DOHH2 (cell line): ENCODE results near the gene FUT7.

Experiments
- H3F3A ChIP-seq: fragments of 200-600 bp; sonication (generic), shearing (Covaris generic); 2 replicates; pipeline ENCODE4 v1.6.0; 2016; ENCODE audit warnings: antibody characterized with exemption, mild to moderate bottlenecking; ENCODE audit not compliant: control insufficient read depth, insufficient read depth
- H3K27ac ChIP-seq: fragments of 200-600 bp; sonication (generic); 2 replicates; pipeline ENCODE4 v1.5.1; 2014; ENCODE audit warnings: low read depth, mild to moderate bottlenecking, low read length, moderate library complexity
- H3K27me3 ChIP-seq: fragments of 200-600 bp; sonication (generic); 2 replicates; pipeline ENCODE4 v1.6.1; 2014; ENCODE audit warnings: mild to moderate bottlenecking, low read length, mixed read lengths; ENCODE audit not compliant: control insufficient read depth
- H3K36me3 ChIP-seq: fragments of 200-600 bp; sonication (generic); 2 replicates; pipeline ENCODE4 v1.6.1; 2014; ENCODE audit warnings: mild to moderate bottlenecking, low read length, moderate library complexity, mixed read lengths; ENCODE audit not compliant: control insufficient read depth
- H3K4me1 ChIP-seq: fragments of 200-600 bp; sonication (generic); 2 replicates; pipeline ENCODE4 v1.6.1; 2014; ENCODE audit warnings: mild to moderate bottlenecking, low read length, mixed read lengths; ENCODE audit not compliant: control insufficient read depth
- H3K4me2 ChIP-seq: fragments of 200-600 bp; sonication (generic); 2 replicates; pipeline ENCODE4 v1.6.0; 2014; ENCODE audit warnings: mild to moderate bottlenecking, low read length, moderate library complexity
- H3K4me3 ChIP-seq: fragments of 200-600 bp; sonication (generic); 2 replicates; pipeline ENCODE4 v1.5.1; 2014; ENCODE audit warnings: mild to moderate bottlenecking, low read length, mixed read lengths
- H3K79me2 ChIP-seq: fragments of 200-600 bp; sonication (generic); 2 replicates; pipeline ENCODE4 v1.6.1; 2014; ENCODE audit warnings: mild to moderate bottlenecking, low read length, mixed read lengths; ENCODE audit not compliant: control insufficient read depth
- H3K9me2 ChIP-seq: fragments of 200-600 bp; sonication (generic); replicated peaks from 2 replicates; pipeline ENCODE4 v1.6.1; 2014; ENCODE audit warnings: mild to moderate bottlenecking, low read length, mixed read lengths; ENCODE audit not compliant: control insufficient read depth
- H3K9me3 ChIP-seq: fragments of 200-600 bp; sonication (generic); 2 replicates; pipeline ENCODE4 v1.6.1; 2014; ENCODE audit warnings: antibody characterized with exemption, low read length, mixed read lengths; ENCODE audit not compliant: control insufficient read depth, insufficient read depth
- H4K20me1 ChIP-seq: fragments of 200-600 bp; sonication (generic); 2 replicates; pipeline ENCODE4 v1.6.0; 2014; ENCODE audit warnings: low read depth, mild to moderate bottlenecking, antibody characterized with exemption, low read length, moderate library complexity; ENCODE audit not compliant: control insufficient read depth, insufficient read depth
- EZH2phosphoT487 ChIP-seq: fragments of 200-600 bp; sonication (generic); IDR thresholded peaks from 2 replicates; pipeline ENCODE4 v1.6.1; 2017; ENCODE audit warnings: borderline replicate concordance, mild to moderate bottlenecking, antibody characterized with exemption, low read length, moderate library complexity, mixed read lengths
- TF ChIP-seq, protein P1 (sequence below): fragments of 200-600 bp; sonication (generic); IDR thresholded peaks from one replicate; pipeline ENCODE4 v1.5.1; 2014; ENCODE audit warnings: antibody characterized with exemption, mild to moderate bottlenecking, low read depth, low read length; ENCODE audit not compliant: poor library complexity, severe bottlenecking

The FUT7 gene

DNA sequence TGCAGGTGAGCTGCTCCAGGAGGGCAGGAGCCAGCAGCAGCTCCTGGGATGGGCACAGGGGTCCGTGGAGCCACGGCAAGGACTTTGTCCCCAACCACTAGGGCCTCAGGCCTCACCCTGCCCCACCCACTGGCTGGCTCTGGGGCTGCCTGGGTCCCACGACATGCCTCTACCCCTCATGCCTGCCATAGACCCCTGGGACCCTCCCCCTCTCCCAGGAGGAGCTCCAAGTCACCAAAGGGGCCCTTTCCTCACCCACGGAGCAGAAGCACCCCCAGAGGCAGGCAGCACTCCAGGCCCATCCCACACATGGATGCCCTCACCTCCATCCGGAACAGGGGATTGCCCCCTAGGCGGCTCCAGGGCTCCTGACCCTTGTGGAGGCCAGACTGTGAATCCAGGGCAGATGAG lies 10.3 kb downstream of the FUT7 start:
- H3K4me1 ChIP-seq: peaks cover 12% of the 10 kb centered on the region

GRCh38 chr9:137020771-137021567 lies 10.9 kb downstream of the FUT7 start:
- Histone ChIP-seq H3K27me3 (peaks cover 1% of the 10 kb centered on the region; the same call in 1 of the 2 replicates), H3K4me1 (peaks cover 8% of the 10 kb centered on the region), H3K79me2 (no peaks in the 10 kb centered on the region), H3K4me2 (no peak overlapping the region), H3K4me3 (no peak overlapping the region), H3K27ac (no peak overlapping the region), H3K36me3 (no peaks in the 10 kb centered on the region), H3F3A (no peaks in the 10 kb centered on the region), H4K20me1 (no peaks in the 10 kb centered on the region), H3K9me2 (no peaks in the 10 kb centered on the region), H3K9me3 (no peaks in the 10 kb centered on the region)
- TF ChIP-seq, protein P1, sequence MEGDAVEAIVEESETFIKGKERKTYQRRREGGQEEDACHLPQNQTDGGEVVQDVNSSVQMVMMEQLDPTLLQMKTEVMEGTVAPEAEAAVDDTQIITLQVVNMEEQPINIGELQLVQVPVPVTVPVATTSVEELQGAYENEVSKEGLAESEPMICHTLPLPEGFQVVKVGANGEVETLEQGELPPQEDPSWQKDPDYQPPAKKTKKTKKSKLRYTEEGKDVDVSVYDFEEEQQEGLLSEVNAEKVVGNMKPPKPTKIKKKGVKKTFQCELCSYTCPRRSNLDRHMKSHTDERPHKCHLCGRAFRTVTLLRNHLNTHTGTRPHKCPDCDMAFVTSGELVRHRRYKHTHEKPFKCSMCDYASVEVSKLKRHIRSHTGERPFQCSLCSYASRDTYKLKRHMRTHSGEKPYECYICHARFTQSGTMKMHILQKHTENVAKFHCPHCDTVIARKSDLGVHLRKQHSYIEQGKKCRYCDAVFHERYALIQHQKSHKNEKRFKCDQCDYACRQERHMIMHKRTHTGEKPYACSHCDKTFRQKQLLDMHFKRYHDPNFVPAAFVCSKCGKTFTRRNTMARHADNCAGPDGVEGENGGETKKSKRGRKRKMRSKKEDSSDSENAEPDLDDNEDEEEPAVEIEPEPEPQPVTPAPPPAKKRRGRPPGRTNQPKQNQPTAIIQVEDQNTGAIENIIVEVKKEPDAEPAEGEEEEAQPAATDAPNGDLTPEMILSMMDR: no peak
- no peak for TF ChIP-seq EZH2phosphoT487

More for the DNA sequence above, 10.3 kb downstream of the FUT7 start:
- Histone ChIP-seq H4K20me1 (no peaks in the 10 kb centered on the region), H3K4me3 (no peak overlapping the region), H3K9me2 (no peaks in the 10 kb centered on the region), H3K36me3 (no peaks in the 10 kb centered on the region), H3F3A (no peaks in the 10 kb centered on the region), H3K27me3 (peaks cover 7% of the 10 kb centered on the region; the same call in 1 of the 2 replicates), H3K4me2 (no peak overlapping the region), H3K27ac (no peak overlapping the region), H3K79me2 (no peaks in the 10 kb centered on the region), H3K9me3 (no peaks in the 10 kb centered on the region)
- TF ChIP-seq, protein P1: no peak
- TF ChIP-seq EZH2phosphoT487: no peak

DNA sequence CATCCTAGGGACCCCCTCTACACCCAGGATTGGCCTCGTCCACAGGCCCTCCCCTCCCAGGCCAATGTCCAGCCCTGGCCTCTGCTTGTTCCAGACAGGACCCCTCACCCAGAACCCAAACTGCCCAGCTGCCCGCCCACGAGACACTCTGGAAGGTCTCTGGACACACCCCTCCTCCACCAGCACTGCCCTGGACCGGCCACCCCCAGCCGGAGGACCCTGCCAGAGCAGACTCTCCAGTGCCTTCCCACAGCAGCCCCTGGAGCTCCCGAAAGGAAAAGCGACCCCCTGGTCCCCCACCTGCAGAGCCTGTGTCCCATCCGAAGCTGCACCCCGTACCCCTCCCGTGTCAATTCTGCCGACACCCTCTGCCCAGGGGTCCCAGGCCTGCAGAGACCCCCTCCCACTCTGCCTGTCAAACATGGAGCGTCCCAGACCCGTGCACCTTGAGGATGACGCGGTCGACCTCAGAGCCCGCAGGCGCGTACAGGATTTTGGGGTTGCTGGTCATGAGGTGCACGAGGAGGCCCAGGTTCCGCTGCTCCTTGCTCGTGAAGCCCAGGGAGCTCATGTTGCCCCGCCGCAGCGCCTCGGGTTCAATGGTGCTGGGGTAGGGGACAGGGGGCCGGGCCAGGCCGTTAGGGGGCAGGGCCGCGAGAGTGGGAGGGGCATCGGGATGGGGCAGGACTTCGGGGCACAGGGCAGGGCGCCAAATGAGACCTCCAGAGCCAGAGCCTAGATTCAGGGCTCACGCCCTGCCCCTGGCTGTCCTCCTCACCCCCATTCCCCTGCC lies 11.8 kb downstream of the FUT7 start:
- no peaks in the 10 kb centered on the region for H3K36me3 ChIP-seq
- H3K4me1 ChIP-seq: no peaks in the 10 kb centered on the region
- H3K27me3 ChIP-seq: no peaks in the 10 kb centered on the region
- H3F3A ChIP-seq: no peaks in the 10 kb centered on the region
- H3K4me2 ChIP-seq: no peak overlapping the region
- no peaks in the 10 kb centered on the region for H4K20me1 ChIP-seq
- TF ChIP-seq EZH2phosphoT487: no peak
- TF ChIP-seq, protein P1: no peak
- no peak overlapping the region for H3K4me3 ChIP-seq
- H3K9me3 ChIP-seq: no peaks in the 10 kb centered on the region
- no peaks in the 10 kb centered on the region for H3K9me2 ChIP-seq
- no peak overlapping the region for H3K27ac ChIP-seq
- H3K79me2 ChIP-seq: no peaks in the 10 kb centered on the region
